IgD-negative memory B cell (primary cell): ENCODE measurements around the gene KRTAP4-16. TPM values are rescaled to one million over a fixed set of nuclear protein-coding genes. Genes with fewer than 3 reads are reported as not detected.
"Not testable (repeated sequence)": the region's sequence is repeated elsewhere in the genome, so short reads cannot be mapped to it uniquely, and the experiment has no call there.

Source experiments
- H3K27ac Mint-ChIP-seq, 3 donors: one replicate each; pipeline ENCODE4 v1.8.0; 2020 to 2022; ENCODE audit warnings: mild to moderate bottlenecking in 3 of 3, mixed read lengths in 3 of 3, moderate library complexity in 1 of 3
- H3K27me3 Mint-ChIP-seq: one replicate; pipeline ENCODE4 v1.8.0; 2021; ENCODE audit warnings: mixed read lengths
- H3K36me3 Mint-ChIP-seq: one replicate; pipeline ENCODE4 v1.8.0; 2020; ENCODE audit warnings: mild to moderate bottlenecking, mixed read lengths
- H3K4me1 Mint-ChIP-seq, 3 donors: one replicate each; pipeline ENCODE4 v1.8.0; 2020 to 2022; ENCODE audit warnings: mixed read lengths in 3 of 3, mild to moderate bottlenecking in 1 of 3
- H3K4me3 Mint-ChIP-seq, 4 donors: one replicate each; pipeline ENCODE4 v1.8.0; 2020 to 2022; ENCODE audit warnings: mild to moderate bottlenecking in 4 of 4, mixed read lengths in 4 of 4, moderate library complexity in 3 of 4
- H3K9me3 Mint-ChIP-seq, 3 donors: one replicate each; pipeline ENCODE4 v1.8.0; 2020 to 2021; ENCODE audit warnings: mixed read lengths in 3 of 3, mild to moderate bottlenecking in 1 of 3
- polyA plus RNA-seq: library from polyadenylated mRNA; unstranded; fragments of 300-500 nt; fragmentation: Illumina TruSeq; gene quantifications from one replicate; pipeline ENCODE4 v1.2.3, GENCODE V29; 2021

KRTAP4-16 gene
- polyA plus RNA-seq, 1 donor from 2014 or later, result not detected

DNA sequence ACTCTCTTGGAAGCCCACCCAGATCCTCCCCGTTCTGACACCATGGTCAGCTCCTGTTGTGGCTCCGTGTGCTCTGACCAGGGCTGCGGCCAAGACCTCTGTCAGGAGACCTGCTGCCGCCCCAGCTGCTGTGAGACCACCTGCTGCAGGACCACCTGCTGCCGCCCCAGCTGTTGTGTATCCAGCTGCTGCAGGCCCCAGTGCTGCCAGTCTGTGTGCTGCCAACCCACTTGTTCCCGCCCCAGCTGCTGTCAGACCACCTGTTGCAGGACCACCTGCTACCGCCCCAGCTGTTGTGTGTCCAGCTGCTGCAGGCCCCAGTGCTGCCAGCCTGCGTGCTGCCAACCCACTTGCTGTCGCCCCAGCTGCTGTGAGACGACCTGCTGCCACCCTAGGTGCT is 3.3 kb upstream of the KRTAP4-16 start, which contains the start of gene KRTAP4-9:
TSS of gene KRTAP4-9 (plus strand) at position 43 of the 400 bp plus-strand sequence. CDS start at position 43, 0 bp downstream.
- not testable (repeated sequence) for H3K27me3 Mint-ChIP-seq, H3K36me3 Mint-ChIP-seq, H3K9me3 Mint-ChIP-seq, H3K4me3 Mint-ChIP-seq
- H3K27ac Mint-ChIP-seq, result peak within 1 kb of the TSS in 1 of 3 donors; percentile 46
- peaks cover 0 to 24% (median 21%) of the 10 kb centered on the region in 3 donors for H3K4me1 Mint-ChIP-seq

DNA sequence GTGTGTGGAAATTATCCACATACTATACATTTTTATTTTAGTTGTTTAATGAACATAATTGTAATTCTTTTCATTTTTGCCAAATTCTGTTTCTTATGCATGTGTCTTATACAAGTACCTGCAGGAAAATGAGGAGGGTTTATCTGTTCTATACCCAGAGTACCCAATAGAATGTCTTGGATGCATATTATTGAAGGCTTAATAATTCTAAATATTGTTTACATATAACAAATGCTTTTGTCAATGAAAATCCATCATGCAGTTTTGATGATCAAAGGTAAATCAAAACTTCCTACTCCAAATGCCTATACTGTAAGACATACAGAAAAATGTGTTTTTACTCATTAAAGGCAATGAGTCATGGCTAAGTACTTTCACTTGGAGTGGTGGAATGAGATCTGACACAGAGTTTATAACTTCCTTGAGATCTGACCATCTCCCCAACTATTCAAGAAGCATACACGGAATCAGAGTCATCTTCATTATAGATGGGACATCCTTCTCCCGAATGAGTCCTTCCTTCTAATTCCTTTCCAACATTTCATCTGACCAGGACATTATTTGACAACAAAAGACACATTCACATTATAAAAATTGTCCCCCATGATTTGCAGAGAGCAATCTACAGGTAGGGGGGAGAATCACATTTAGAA is 2.5 kb upstream of the KRTAP4-16 start:
- not testable (repeated sequence) for H3K9me3 Mint-ChIP-seq, H3K36me3 Mint-ChIP-seq, H3K27ac Mint-ChIP-seq, H3K4me3 Mint-ChIP-seq
- Mint-ChIP-seq H3K4me1 (peaks cover 0 to 25% (median 25%) of the 10 kb centered on the region in 3 donors), H3K27me3 (peaks cover 15% of the 10 kb centered on the region)

DNA sequence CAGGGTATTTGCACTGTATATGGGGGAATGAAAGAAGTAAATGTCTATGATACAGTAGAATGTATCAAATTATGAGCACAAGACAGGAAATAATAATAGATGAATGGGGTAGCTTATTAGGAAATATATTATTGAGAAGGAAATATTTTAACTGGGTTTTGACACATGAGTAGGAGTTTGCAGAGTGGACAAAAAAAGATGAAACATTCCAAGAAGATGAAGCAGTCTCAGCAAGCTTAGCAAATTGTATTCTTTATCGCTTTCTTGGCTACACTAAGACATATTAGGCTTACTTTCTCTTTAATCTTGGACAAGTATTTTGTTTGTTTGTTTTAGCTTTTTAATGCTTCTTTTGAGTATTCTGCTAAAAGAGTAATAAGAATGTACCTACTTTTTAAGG is 1.9 kb upstream of the KRTAP4-16 start:
- Mint-ChIP-seq H3K9me3 (peaks cover 0 to 3% (median 0%) of the 10 kb centered on the region in 3 donors), H3K27me3 (peaks cover 15% of the 10 kb centered on the region), H3K4me3 (no peak overlapping the region), H3K36me3 (no peaks in the 10 kb centered on the region), H3K27ac (no peak overlapping the region), H3K4me1 (peaks cover 0 to 24% (median 23%) of the 10 kb centered on the region in 3 donors)

DNA sequence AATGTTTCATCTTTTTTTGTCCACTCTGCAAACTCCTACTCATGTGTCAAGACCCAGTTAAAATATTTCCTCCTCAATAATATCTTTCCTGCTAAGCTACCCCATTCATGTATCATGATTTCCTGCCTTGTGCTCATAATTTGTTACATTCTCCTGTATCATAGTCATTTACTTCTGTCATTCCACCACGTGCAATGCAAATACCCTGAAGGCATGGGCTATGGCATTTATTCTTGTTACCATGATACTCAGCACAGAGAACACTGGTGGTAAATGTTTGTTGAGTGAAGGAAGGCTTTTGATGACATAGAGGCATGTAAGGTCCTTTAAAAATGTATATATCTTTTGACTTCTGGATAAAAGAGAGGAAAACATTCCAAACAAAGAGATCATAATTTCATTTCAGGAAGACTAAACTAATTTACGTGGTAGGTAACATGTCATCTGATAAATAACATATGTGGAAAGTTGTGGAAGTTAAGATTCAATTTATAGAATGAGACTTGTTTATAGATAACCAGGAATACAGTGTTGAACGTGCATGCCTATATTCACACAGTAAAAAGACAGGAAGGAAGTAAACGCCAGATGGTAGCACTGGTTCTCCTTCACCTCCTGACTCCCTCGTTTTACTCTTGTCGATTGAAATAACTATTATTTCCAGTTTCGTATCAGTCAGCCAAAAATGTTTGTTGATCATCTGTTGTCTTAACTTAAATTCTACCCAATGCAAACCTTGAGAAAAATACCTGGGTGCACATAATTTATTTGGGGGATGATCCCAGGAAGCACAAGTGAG is 2.1 kb downstream of the KRTAP4-16 start:
- not testable (repeated sequence) for H3K36me3 Mint-ChIP-seq, H3K27ac Mint-ChIP-seq, H3K9me3 Mint-ChIP-seq
- H3K4me1 Mint-ChIP-seq, result peaks cover 0 to 10% (median 9%) of the 10 kb centered on the region in 3 donors
- H3K27me3 Mint-ChIP-seq, result peaks cover 19% of the 10 kb centered on the region
- H3K4me3 Mint-ChIP-seq, result peak overlapping the region in 2 of 4 donors; percentile 10 to 22

DNA sequence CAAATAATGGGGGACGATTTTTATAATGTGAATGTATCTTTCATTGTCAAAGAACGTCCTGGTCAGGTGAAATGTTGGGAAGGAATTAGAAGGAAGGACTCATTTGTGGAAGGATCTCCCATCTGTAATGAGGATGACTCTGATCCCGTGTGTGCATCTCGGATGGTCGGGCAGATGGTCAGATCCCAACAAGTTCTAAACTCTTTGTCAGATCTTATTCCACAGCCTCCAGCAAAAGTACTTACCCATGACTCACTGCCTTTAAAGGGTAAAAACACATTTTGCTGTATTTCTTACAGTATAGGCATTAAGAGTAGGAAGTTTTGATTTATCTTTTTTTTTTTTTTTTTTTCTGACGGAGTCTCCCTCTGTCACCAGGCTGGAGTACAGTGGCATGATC is 3.5 kb downstream of the KRTAP4-16 start:
- Mint-ChIP-seq H3K27ac (no peak overlapping the region), H3K4me1 (peaks cover 0 to 10% (median 9%) of the 10 kb centered on the region in 3 donors), H3K36me3 (no peaks in the 10 kb centered on the region), H3K4me3 (no peak overlapping the region), H3K27me3 (peaks cover 23% of the 10 kb centered on the region), H3K9me3 (no peaks in the 10 kb centered on the region)

DNA sequence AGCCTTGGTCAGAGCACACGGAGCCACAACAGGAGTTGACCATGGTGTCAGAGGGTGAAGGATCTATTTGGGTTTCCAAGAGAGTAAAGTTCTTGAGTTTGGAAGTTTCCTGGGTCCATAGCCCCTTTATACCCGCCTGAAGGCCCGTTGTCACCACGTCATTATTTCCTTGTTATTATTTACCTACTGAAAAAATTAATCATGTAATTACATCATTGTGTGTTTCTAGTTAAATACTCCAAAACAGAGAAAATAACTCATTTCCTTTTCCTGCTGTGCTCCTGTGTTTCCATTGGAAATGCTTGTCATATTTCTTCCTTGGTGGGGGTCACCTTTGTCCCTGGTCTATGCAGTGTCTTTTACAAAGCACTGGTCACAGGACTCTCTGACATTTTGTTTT is 4.0 kb downstream of the KRTAP4-16 start, which contains the start of gene KRTAP4-8:
TSS of gene KRTAP4-8 (minus strand) at position 101 of the 400 bp plus-strand sequence. CDS start at position 43, 58 bp downstream.
- H3K27ac Mint-ChIP-seq, result no peak within 1 kb of the TSS
- H3K36me3 Mint-ChIP-seq, result no peaks in the 10 kb centered on the region
- H3K27me3 Mint-ChIP-seq, result peaks cover 23% of the 10 kb centered on the region
- peaks cover 0 to 1% (median 0%) of the 10 kb centered on the region in 3 donors for H3K9me3 Mint-ChIP-seq
- H3K4me1 Mint-ChIP-seq, result peaks cover 0 to 10% (median 9%) of the 10 kb centered on the region in 3 donors
- H3K4me3 Mint-ChIP-seq, result no peak within 1 kb of the TSS

DNA sequence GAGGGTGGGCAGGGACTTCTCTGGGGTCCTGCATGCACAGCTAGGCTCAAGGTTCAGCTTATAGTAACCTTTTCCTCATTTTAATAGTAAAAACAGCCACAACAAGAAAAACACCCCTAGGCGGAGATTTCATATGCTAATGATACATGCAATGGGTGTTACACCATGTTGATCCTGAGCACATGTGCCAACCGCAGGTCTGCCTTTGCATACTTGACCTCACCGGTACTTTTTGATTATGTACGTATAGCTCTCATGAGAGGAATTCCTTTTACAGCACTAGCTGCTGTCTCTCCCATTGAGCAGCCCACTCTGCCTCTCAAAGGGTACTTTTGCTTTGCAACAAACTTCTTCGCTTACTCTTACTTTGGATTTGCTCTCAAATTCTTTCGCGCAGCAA is 6.0 kb downstream of the KRTAP4-16 start:
- peak overlapping the region in 1 of 3 donors; percentile 29 for H3K27ac Mint-ChIP-seq
- H3K4me1 Mint-ChIP-seq, result peaks cover 0 to 10% (median 9%) of the 10 kb centered on the region in 3 donors
- H3K27me3 Mint-ChIP-seq, result peaks cover 23% of the 10 kb centered on the region
- no peak overlapping the region for H3K4me3 Mint-ChIP-seq
- no peaks in the 10 kb centered on the region for H3K36me3 Mint-ChIP-seq
- peaks cover 0 to 3% (median 0%) of the 10 kb centered on the region in 3 donors for H3K9me3 Mint-ChIP-seq

DNA sequence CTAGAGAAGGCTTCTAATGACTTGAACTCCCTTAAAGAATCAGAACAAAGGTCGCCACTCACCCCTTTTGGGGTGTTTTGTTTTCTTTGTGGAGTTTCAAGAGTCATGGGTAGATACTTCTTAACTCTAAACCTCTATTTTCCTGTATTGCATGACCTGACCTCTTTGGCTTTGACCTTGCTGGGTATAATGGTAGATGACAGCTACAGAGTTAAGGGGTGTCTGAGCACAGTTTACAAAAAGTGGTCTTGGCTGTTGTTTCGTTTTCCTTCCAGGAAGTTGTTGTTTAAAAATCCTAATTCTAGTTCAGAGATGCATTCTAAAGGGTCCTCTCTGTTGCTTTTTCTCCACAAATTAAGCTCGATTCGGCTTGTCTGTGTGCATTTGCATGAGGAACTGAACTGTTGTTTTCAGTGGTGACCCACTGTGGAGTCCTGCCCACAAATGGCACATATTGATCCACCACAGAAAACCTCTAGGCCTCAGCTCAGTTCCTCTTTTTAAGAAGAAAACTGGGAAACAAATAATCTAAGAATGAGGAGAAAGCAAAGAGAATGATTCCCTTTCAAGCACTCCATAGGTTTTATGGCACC is 13.2 kb downstream of the KRTAP4-16 start:
- not testable (repeated sequence) for H3K27ac Mint-ChIP-seq, H3K9me3 Mint-ChIP-seq, H3K4me1 Mint-ChIP-seq, H3K4me3 Mint-ChIP-seq, H3K36me3 Mint-ChIP-seq
- H3K27me3 Mint-ChIP-seq, result peaks cover 14% of the 10 kb centered on the region

DNA sequence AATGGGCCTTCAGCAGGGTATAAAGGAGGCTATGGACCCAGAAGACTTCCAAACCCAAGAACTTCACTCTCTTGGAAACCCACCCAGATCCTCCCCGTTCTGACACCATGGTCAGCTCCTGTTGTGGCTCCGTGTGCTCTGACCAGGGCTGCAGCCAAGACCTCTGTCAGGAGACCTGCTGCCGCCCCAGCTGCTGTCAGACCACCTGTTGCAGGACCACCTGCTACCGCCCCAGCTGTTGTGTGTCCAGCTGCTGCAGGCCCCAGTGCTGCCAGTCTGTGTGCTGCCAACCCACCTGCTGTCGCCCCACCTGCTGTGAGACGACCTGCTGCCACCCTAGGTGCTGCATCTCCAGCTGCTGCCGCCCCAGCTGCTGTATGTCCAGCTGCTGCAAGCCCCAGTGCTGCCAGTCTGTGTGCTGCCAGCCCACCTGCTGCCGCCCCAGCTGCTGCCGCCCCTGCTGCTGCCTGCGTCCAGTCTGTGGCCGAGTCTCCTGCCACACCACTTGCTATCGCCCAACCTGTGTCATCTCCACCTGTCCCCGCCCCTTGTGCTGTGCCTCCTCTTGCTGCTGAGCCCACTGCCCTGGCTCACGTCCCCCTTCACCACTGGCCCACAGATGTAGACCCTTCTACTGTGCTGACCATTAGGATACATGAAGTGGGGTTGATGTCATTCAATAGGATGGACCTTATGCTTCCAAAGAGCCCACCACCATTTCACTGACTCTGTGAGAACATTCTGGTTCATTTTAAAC is 17.7 kb downstream of the KRTAP4-16 start, which contains the start of gene KRTAP4-7:
TSS of gene KRTAP4-7 (plus strand) at position 51 of the 757 bp plus-strand sequence. CDS start at position 108, 57 bp downstream.
- not testable (repeated sequence) for H3K4me3 Mint-ChIP-seq, H3K4me1 Mint-ChIP-seq, H3K36me3 Mint-ChIP-seq, H3K9me3 Mint-ChIP-seq
- Mint-ChIP-seq H3K27me3 (peaks cover 16% of the 10 kb centered on the region), H3K27ac (peak within 1 kb of the TSS in 1 of 3 donors; percentile 6)

DNA sequence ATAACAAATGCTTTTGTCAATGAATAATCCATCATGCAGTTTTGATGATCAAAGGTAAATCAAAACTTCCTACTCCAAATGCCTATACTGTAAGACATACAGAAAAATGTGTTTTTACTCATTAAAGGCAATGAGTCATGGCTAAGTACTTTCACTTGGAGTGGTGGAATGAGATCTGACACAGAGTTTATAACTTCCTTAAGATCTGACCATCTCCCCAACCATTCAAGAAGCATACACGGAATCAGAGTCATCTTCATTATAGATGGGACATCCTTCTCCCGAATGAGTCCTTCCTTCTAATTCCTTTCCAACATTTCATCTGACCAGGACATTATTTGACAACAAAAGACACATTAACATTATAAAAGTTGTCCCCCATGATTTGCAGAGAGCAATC is 18.6 kb downstream of the KRTAP4-16 start:
- not testable (repeated sequence) for H3K4me1 Mint-ChIP-seq, H3K4me3 Mint-ChIP-seq, H3K9me3 Mint-ChIP-seq, H3K27ac Mint-ChIP-seq, H3K36me3 Mint-ChIP-seq
- peaks cover 17% of the 10 kb centered on the region for H3K27me3 Mint-ChIP-seq

DNA sequence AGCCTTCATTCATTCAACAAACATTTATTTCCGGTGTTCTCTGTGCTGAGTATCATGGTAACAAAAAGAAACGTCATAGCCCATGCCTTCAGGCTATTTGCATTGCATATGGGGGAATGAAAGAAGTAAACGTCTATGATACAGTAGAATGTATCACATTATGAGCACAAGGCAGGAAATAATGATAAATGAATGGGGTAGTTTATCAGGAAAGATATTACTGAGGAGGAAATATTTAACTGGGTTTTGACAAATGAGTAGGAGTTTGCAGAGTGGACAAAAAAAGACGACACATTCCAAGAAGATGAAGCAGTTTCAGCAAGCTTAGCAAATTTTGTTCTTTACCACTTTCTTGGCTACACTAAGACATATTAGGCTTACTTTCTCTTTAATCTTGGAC is 19.4 kb downstream of the KRTAP4-16 start:
- Mint-ChIP-seq H3K27ac (no peak overlapping the region), H3K36me3 (no peaks in the 10 kb centered on the region), H3K4me3 (no peak overlapping the region), H3K27me3 (peaks cover 16% of the 10 kb centered on the region), H3K9me3 (peaks cover 0 to 5% (median 0%) of the 10 kb centered on the region in 3 donors), H3K4me1 (no peaks in the 10 kb centered on the region)

DNA sequence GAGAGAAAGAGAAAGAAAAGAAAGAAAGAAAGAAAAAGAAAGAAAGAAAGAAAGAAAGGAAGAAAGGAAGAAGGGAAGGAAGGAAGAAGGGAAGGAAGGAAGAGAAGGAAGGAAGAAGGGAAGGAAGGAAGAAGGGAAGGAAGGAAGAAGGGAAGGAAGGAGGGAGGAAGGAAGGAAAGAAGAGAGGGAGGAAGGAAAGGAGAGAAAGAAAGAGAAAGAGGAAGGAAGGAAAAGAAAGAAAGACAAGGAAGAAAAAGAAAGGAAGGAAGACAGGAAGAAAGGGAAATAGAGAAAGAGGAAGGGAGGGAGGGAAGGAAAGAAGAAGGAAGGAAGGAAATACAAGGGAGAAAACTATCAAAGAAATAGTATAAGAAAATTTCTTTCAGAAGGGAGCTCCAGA is 25.2 kb downstream of the KRTAP4-16 start:
- no peak overlapping the region for H3K27ac Mint-ChIP-seq
- peaks cover 0 to 5% (median 0%) of the 10 kb centered on the region in 3 donors for H3K9me3 Mint-ChIP-seq
- peaks cover 9% of the 10 kb centered on the region for H3K27me3 Mint-ChIP-seq

DNA sequence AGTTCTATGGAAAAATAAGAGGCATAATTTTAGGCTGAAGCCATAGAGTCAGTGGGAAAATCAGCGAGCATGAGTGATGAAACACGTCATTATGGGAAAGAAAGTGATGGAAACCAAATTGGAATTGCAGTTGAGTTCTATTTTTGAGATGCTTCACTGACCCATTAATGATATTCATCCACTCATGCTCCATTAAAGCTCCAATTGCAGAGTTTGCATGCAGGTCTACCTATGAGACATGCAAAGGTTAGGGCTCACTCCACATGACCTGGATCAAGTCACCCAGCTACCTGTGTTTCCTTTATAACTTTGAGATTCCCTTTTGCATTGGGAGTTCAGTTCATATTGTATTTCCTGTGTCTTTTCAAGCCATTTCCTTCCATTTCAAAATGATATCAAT is 28.3 kb downstream of the KRTAP4-16 start:
- Mint-ChIP-seq H3K4me3 (no peak overlapping the region), H3K9me3 (peaks cover 0 to 5% (median 2%) of the 10 kb centered on the region in 3 donors), H3K36me3 (no peaks in the 10 kb centered on the region), H3K4me1 (no peaks in the 10 kb centered on the region), H3K27me3 (peaks cover 5% of the 10 kb centered on the region), H3K27ac (no peak overlapping the region)

More for the DNA sequence above, 25.2 kb downstream of the KRTAP4-16 start:
- no peak overlapping the region for H3K4me3 Mint-ChIP-seq
- H3K4me1 Mint-ChIP-seq, result no peaks in the 10 kb centered on the region
- H3K36me3 Mint-ChIP-seq, result no peaks in the 10 kb centered on the region

DNA sequence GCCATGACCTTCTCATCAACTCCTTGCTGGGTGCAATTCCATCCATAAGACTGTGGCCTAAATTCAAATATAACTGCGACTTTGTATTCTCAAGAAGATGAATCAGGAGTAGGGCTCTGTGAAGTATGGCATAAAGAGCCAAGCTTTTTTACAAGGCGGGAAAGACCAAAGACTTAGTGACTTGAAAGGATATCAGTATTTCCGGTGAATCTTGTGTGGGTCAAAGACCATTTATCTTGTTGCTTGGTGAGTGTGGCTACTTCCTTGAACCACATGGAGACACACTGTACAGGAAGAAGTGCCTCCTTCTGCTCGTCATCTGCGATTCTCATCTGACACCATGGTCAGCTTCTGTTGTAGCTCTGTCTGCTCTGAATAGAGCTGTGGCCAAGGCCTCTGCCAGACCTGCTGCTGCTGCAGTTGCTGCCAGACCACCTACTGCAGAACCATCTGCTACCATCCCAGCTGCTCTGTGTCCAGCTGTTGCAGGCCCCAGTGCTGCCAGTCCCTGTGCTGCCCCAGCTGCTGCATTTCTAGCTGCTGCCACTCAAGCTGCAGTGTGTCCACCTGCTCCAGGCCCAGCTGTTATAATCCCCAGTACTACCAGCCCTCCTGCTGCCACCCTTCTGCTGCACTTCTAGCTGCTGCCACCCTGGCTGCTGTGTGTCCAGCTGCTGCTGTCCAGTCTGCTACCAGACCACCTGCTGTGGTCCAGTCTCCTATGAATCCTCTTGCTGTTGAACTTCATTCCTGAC is 30.2 kb downstream of the KRTAP4-16 start:
- H3K4me3 Mint-ChIP-seq, result peak overlapping the region in 1 of 4 donors; percentile 40
- peaks cover 5% of the 10 kb centered on the region for H3K27me3 Mint-ChIP-seq
- peaks cover 0 to 5% (median 2%) of the 10 kb centered on the region in 3 donors for H3K9me3 Mint-ChIP-seq
- H3K36me3 Mint-ChIP-seq, result no peaks in the 10 kb centered on the region
- no peaks in the 10 kb centered on the region for H3K4me1 Mint-ChIP-seq
- H3K27ac Mint-ChIP-seq, result no peak overlapping the region
